Sigmoid colon (tissue), 4 donors: ENCODE results near the gene POMC.

Experiments used
- EP300 ChIP-seq, 4 donors: sonication (generic); formaldehyde crosslinking; IDR thresholded peaks; one replicate each; pipeline ENCODE4 v1.6.1; 2017; ENCODE audit warnings: antibody characterized with exemption in 4 of 4
- POLR2A ChIP-seq, 2 donors: fragments of 450-650 bp; IDR thresholded peaks; one replicate each; pipeline ENCODE4 v1.6.1; 2016; ENCODE audit warnings: antibody characterized with exemption in 2 of 2, mild to moderate bottlenecking in 2 of 2, moderate library complexity in 2 of 2
- POLR2AphosphoS5 ChIP-seq, 4 donors: sonication (generic); formaldehyde crosslinking; IDR thresholded peaks; one replicate each; pipeline ENCODE4 v1.6.1; 2017; ENCODE audit warnings: antibody characterized with exemption in 4 of 4
- TF ChIP-seq, protein P1 (sequence below), 4 experiments: fragments of 450-650 bp in 3 of 4; fragments of 200-600 bp in 1 of 4; IDR thresholded peaks; one replicate each; pipeline ENCODE4 v1.5.1; 2016 to 2019; ENCODE audit warnings: antibody characterized with exemption in 4 of 4, mild to moderate bottlenecking in 3 of 4, moderate library complexity in 2 of 4

GRCh38 chr2:25132693-25133092 is 35.7 kb downstream of the POMC start:
- TF ChIP-seq, protein P1, sequence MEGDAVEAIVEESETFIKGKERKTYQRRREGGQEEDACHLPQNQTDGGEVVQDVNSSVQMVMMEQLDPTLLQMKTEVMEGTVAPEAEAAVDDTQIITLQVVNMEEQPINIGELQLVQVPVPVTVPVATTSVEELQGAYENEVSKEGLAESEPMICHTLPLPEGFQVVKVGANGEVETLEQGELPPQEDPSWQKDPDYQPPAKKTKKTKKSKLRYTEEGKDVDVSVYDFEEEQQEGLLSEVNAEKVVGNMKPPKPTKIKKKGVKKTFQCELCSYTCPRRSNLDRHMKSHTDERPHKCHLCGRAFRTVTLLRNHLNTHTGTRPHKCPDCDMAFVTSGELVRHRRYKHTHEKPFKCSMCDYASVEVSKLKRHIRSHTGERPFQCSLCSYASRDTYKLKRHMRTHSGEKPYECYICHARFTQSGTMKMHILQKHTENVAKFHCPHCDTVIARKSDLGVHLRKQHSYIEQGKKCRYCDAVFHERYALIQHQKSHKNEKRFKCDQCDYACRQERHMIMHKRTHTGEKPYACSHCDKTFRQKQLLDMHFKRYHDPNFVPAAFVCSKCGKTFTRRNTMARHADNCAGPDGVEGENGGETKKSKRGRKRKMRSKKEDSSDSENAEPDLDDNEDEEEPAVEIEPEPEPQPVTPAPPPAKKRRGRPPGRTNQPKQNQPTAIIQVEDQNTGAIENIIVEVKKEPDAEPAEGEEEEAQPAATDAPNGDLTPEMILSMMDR (IDR thresholded peaks at IDR 0.05) = no peak
- no peak for TF ChIP-seq POLR2A (IDR thresholded peaks at IDR 0.05)
- TF ChIP-seq POLR2AphosphoS5 (IDR thresholded peaks at IDR 0.05) = no peak
- TF ChIP-seq EP300 (IDR thresholded peaks at IDR 0.05) = no peak
